Measurements from ENCODE around the gene MRPS23.

The MRPS23 gene

GRCh38 chr17:57794841-57795240, 55.0 kb downstream of the MRPS23 start:
- H3K27ac ChIP-seq (ENCODE audit: insufficient read depth, low read depth, low read length, poor library complexity, severe bottlenecking) = no peak overlapping the region
- WGBS, 2 experiments = 82 to 92% methylated on average over 2 of the region's 2 CpGs
- H3K36me3 ChIP-seq (ENCODE audit: control insufficient read depth, insufficient read depth, low read length) = no peaks in the 10 kb centered on the region
- H3K4me1 ChIP-seq (ENCODE audit: control insufficient read depth, insufficient read depth, low read length) = no peaks in the 10 kb centered on the region
- no peaks in the 10 kb centered on the region for H3K9me3 ChIP-seq (ENCODE audit: control insufficient read depth, low read length)
- H3K4me3 ChIP-seq (ENCODE audit: insufficient read depth, low read depth, low read length) = no peak overlapping the region
- no peaks in the 10 kb centered on the region for H3K27me3 ChIP-seq (ENCODE audit: control insufficient read depth, insufficient read depth, low read length, poor library complexity, severe bottlenecking)

- Histone ChIP-seq H3K36me3 (ENCODE audit: control insufficient read depth, insufficient read depth, low read length) (no peaks in the 10 kb centered on the region), H3K4me1 (ENCODE audit: control insufficient read depth, insufficient read depth, low read length) (no peaks in the 10 kb centered on the region), H3K27me3 (ENCODE audit: control insufficient read depth, insufficient read depth, low read length, poor library complexity, severe bottlenecking) (peaks cover 8% of the 10 kb centered on the region), H3K4me3 (ENCODE audit: insufficient read depth, low read depth, low read length) (no peak overlapping the region), H3K27ac (ENCODE audit: insufficient read depth, low read depth, low read length, poor library complexity, severe bottlenecking) (no peak overlapping the region), H3K9me3 (ENCODE audit: control insufficient read depth, low read length) (no peaks in the 10 kb centered on the region)
- WGBS, 2 experiments = 92 to 96% methylated on average over 4 of the region's 4 CpGs
These were observed 61.1 kb downstream of the MRPS23 start for GRCh38 chr17:57788725-57789124.

GRCh38 chr17:57785022-57785421, 64.8 kb downstream of the MRPS23 start:
- no peaks in the 10 kb centered on the region for H3K36me3 ChIP-seq (ENCODE audit: control insufficient read depth, insufficient read depth, low read length)
- no peak overlapping the region for H3K27ac ChIP-seq (ENCODE audit: insufficient read depth, low read depth, low read length, poor library complexity, severe bottlenecking)
- peaks cover 12% of the 10 kb centered on the region for H3K27me3 ChIP-seq (ENCODE audit: control insufficient read depth, insufficient read depth, low read length, poor library complexity, severe bottlenecking)
- H3K4me3 ChIP-seq (ENCODE audit: insufficient read depth, low read depth, low read length) = no peak overlapping the region
- H3K4me1 ChIP-seq (ENCODE audit: control insufficient read depth, insufficient read depth, low read length) = peaks cover 16% of the 10 kb centered on the region
- no peaks in the 10 kb centered on the region for H3K9me3 ChIP-seq (ENCODE audit: control insufficient read depth, low read length)
- WGBS, 2 experiments = 87 to 90% methylated on average over 7 of the region's 7 CpGs

All from ectodermal cell (in vitro differentiated cells).